K562 (cell line): Measurements from ENCODE around the gene SRBD1. TPM values are rescaled to one million over a fixed set of nuclear protein-coding genes. Genes with fewer than 3 reads are reported as not detected.
A peak's percentile ranks its signal among the peaks of the same experiment; 100 is the strongest.

ENCODE experiments used
- ATAC-seq: fragments of 200-7000 bp; cut with Tn5 transposase; 3 replicates; pipeline ENCODE4 v1.9.1; 2020; ENCODE audit warnings: moderate library complexity
- BruUV-seq: library from RNA; stranded (reverse); fragments of 400-500 nt; replicated peaks from 2 replicates; lab custom pipeline; 2021; lab: Mats Ljungman, UMichigan
- CTCF ChIA-PET: fragments of 300-600 bp; formaldehyde crosslinking; extraction: SDS; loops from one replicate; lab custom pipeline; 2021; ENCODE audit warnings: low intra/inter-chr PET ratio; lab: Yijun Ruan, JAX
- POLR2A ChIA-PET: fragments of 300-600, 350-650 bp; sonication (Branson Sonifier 250); formaldehyde crosslinking; extraction: SDS; loops from one replicate; lab custom pipeline; 2021; ENCODE audit warnings: antibody characterized with exemption, inconsistent platforms; lab: Yijun Ruan, JAX
- DNase-seq, 4 experiments: peaks; one replicate each; pipeline versions ENCODE4 v3.0.0 to v3.0.0-alpha.2; 2011 to 2018; ENCODE audit warnings: low spot score in 3 of 4, mixed read lengths in 3 of 4; ENCODE audit errors: extremely low read depth in 1 of 4
- FAIRE-seq: peaks from 2 replicates; lab custom pipeline; 2011; peaks lifted over from hg19 to GRCh38; lab: Jason Lieb, UNC
- H2AFZ ChIP-seq: 2 replicates; pipeline ENCODE4 v1.6.0; 2011; ENCODE audit warnings: low read depth, low read length, control low read depth, inconsistent platforms
- H3K27ac ChIP-seq: fragments of 200-600 bp; 3 replicates; pipeline ENCODE4 v1.8.0; 2011; ENCODE audit warnings: low read depth, mild to moderate bottlenecking, control low read depth, inconsistent platforms, low read length, moderate library complexity, mixed read lengths; ENCODE audit errors: extremely low read depth
- H3K27me3 ChIP-seq, 2 experiments: fragments of 300-600 bp in 1 of 2; 2 replicates in 1 of 2; 3 replicates in 1 of 2; pipeline versions ENCODE4 v1.6.0 to v1.8.0; 2011; ENCODE audit warnings: inconsistent platforms in 2 of 2, low read length in 2 of 2, mild to moderate bottlenecking in 1 of 2, mixed read lengths in 1 of 2, moderate library complexity in 1 of 2; ENCODE audit not compliant: control insufficient read depth in 2 of 2, insufficient read depth in 2 of 2
- H3K36me3 ChIP-seq: fragments of 300-600 bp; 3 replicates; pipeline ENCODE4 v1.8.0; 2011; ENCODE audit warnings: mild to moderate bottlenecking, low read length, inconsistent platforms; ENCODE audit not compliant: control insufficient read depth, insufficient read depth
- H3K4me1 ChIP-seq, 2 experiments: fragments of 200-600 bp in 1 of 2; replicated peaks in 1 of 2; 2 replicates in 1 of 2; 3 replicates in 1 of 2; pipeline versions ENCODE4 v1.5.1 to v1.8.0; 2011; ENCODE audit warnings: inconsistent platforms in 2 of 2, low read length in 2 of 2, mild to moderate bottlenecking in 1 of 2, mixed read lengths in 1 of 2, moderate library complexity in 1 of 2; ENCODE audit not compliant: control insufficient read depth in 2 of 2, insufficient read depth in 2 of 2
- H3K4me2 ChIP-seq: 2 replicates; pipeline ENCODE4 v1.6.1; 2011; ENCODE audit warnings: low read length, control low read depth, inconsistent platforms, mixed read lengths; ENCODE audit not compliant: insufficient read depth
- H3K4me3 ChIP-seq: fragments of 200-600 bp; sonication (generic), shearing (Covaris generic); 2 replicates; pipeline ENCODE4 v1.5.1; 2016; ENCODE audit warnings: control low read depth, inconsistent platforms
- H3K79me2 ChIP-seq: fragments of 200-600 bp; 3 replicates; pipeline ENCODE4 v1.8.0; 2011; ENCODE audit warnings: low read length, inconsistent platforms; ENCODE audit not compliant: control insufficient read depth, insufficient read depth
- H3K9ac ChIP-seq, 2 experiments: 2 replicates each; pipeline versions ENCODE4 v1.6.0 to v1.6.1; 2011; ENCODE audit warnings: low read depth in 2 of 2, low read length in 2 of 2, control low read depth in 1 of 2, inconsistent platforms in 1 of 2, mild to moderate bottlenecking in 1 of 2, mixed read lengths in 1 of 2; ENCODE audit not compliant: insufficient read depth in 1 of 2
- H3K9me1 ChIP-seq: one replicate; pipeline ENCODE4 v1.6.0; 2011; ENCODE audit warnings: inconsistent platforms, mild to moderate bottlenecking, low read length, moderate library complexity; ENCODE audit not compliant: control insufficient read depth, insufficient read depth
- H3K9me3 ChIP-seq: replicated peaks from 2 replicates; pipeline ENCODE4 v1.5.1; 2011; ENCODE audit warnings: low read depth, low read length, inconsistent platforms; ENCODE audit not compliant: control insufficient read depth, insufficient read depth
- H4K20me1 ChIP-seq: replicated peaks from 2 replicates; pipeline ENCODE4 v1.6.1; 2011; ENCODE audit warnings: low read length, inconsistent platforms, mixed read lengths; ENCODE audit not compliant: control insufficient read depth, insufficient read depth
- BRF1 ChIP-seq: IDR thresholded peaks from 3 replicates; pipeline ENCODE4 v1.6.1; 2011; ENCODE audit warnings: borderline replicate concordance, mild to moderate bottlenecking; ENCODE audit not compliant: insufficient read length; ENCODE audit errors: extremely low read depth
- BRF2 ChIP-seq: IDR thresholded peaks from 3 replicates; pipeline ENCODE4 v1.6.1; 2011; ENCODE audit warnings: borderline replicate concordance, mild to moderate bottlenecking; ENCODE audit not compliant: insufficient read length, insufficient read depth
- HDAC6 ChIP-seq: IDR thresholded peaks from 2 replicates; pipeline ENCODE4 v1.6.1; 2012; ENCODE audit warnings: low read depth, mild to moderate bottlenecking, control low read depth, inconsistent platforms, low read length, moderate library complexity
- NEUROD1 ChIP-seq: fragments of 150-350 bp; IDR thresholded peaks from 2 replicates; pipeline ENCODE4 v1.6.1; 2014; ENCODE audit warnings: borderline replicate concordance, low read length, low read depth; ENCODE audit not compliant: partially characterized antibody
- RFX1 ChIP-seq: fragments of 450-650 bp; IDR thresholded peaks from 2 replicates; pipeline ENCODE4 v1.6.1; 2016; ENCODE audit warnings: mild to moderate bottlenecking, moderate library complexity
- SAFB2 ChIP-seq: fragments of 200-400 bp; formaldehyde crosslinking; IDR thresholded peaks from 2 replicates; pipeline ENCODE4 v1.6.1; 2018; ENCODE audit warnings: borderline replicate concordance, low read length, low read depth, moderate library complexity; ENCODE audit not compliant: severe bottlenecking
- SMARCB1 ChIP-seq: IDR thresholded peaks from 2 replicates; pipeline ENCODE4 v1.6.1; 2011; ENCODE audit warnings: improper control_type of control experiment, low read depth; ENCODE audit not compliant: insufficient read length
- SMARCC2 ChIP-seq: fragments of 450-650 bp; IDR thresholded peaks from 2 replicates; pipeline ENCODE4 v1.6.1; 2017; ENCODE audit warnings: antibody characterized with exemption, moderate library complexity, mild to moderate bottlenecking, low read depth
- SNIP1 ChIP-seq: fragments of 450-650 bp; IDR thresholded peaks from 2 replicates; pipeline ENCODE4 v1.7.1; 2017; ENCODE audit warnings: low read depth, mild to moderate bottlenecking
- TFAP4 ChIP-seq: sonication (generic); formaldehyde crosslinking; IDR thresholded peaks from 2 replicates; pipeline ENCODE4 v1.8.0; 2022; ENCODE audit warnings: missing genetic modification reagents, mild to moderate bottlenecking, moderate library complexity, borderline replicate concordance
- ZKSCAN8 ChIP-seq: fragments of 200-800 bp; sonication (Bioruptor generic); IDR thresholded peaks from 2 replicates; pipeline ENCODE4 v1.6.1; 2016; ENCODE audit warnings: missing genetic modification characterization, missing compliant biosample characterization
- ZMIZ1 ChIP-seq, 2 experiments: fragments of 150-350 bp in 1 of 2; IDR thresholded peaks; 2 replicates each; pipeline ENCODE4 v1.6.1; 2012 to 2016; ENCODE audit warnings: low read depth in 2 of 2, low read length in 2 of 2, mild to moderate bottlenecking in 1 of 2, moderate library complexity in 1 of 2
- ZNF197 ChIP-seq: fragments of 200-800 bp; sonication (Bioruptor generic); IDR thresholded peaks from 2 replicates; pipeline ENCODE4 v1.6.1; 2016; ENCODE audit warnings: low read depth, missing genetic modification characterization, missing compliant biosample characterization
- ZNF512 ChIP-seq: IDR thresholded peaks from 2 replicates; pipeline ENCODE4 v1.6.1; 2016; ENCODE audit warnings: missing genetic modification characterization, missing compliant biosample characterization
- WGBS: fragments of 100-300 bp; shearing (Covaris generic); methylation state at CpG from one replicate; pipeline ENCODE4 v1.1.6; 2016; ENCODE audit warnings: low coverage, mixed read lengths; ENCODE audit not compliant: insufficient coverage; ENCODE audit errors: missing lambda C conversion rate; 5-methylcytosine and 5-hydroxymethylcytosine counted together
- in situ Hi-C: fragments of 300-500 bp; cut with MboI; formaldehyde crosslinking; loops from 4 replicates; pipeline ENCODE4 v1.15.0; 2018; ENCODE audit warnings: inconsistent platforms, mixed read lengths
- intact Hi-C: fragments of 100-400 bp; cut with micrococcal nuclease; formaldehyde crosslinking; loops from 2 replicates; pipeline ENCODE4 v1.14.2; 2022
- polyA plus RNA-seq, 8 experiments: library from polyadenylated mRNA; depleted of rRNA in 4 of 8; stranded (reverse) in 5 of 8; unstranded in 3 of 8; fragments of >200 nt; fragmentation: Nextera tagmentation in 2 of 8; fragmentation: Illumina TruSeq in 1 of 8; extraction: Ambion mirVana in 2 of 8; extraction: Trizol in 1 of 8; gene quantifications; 2 replicates each; pipeline versions ENCODE4 v1.2.1 to v1.2.3, GENCODE V29; 2011 to 2014; ENCODE audit warnings: inconsistent platforms in 1 of 8, missing spikeins in 1 of 8
- total RNA-seq, 7 experiments: library from RNA; depleted of rRNA in 6 of 7; stranded (reverse); fragments of >200 nt in 6 of 7; fragmentation: Illumina TruSeq in 2 of 7; extraction: Trizol in 2 of 7; gene quantifications; 2 replicates each; pipeline versions ENCODE4 v1.2.1 to v1.2.3, GENCODE V29; 2011 to 2021; ENCODE audit warnings: low replicate concordance in 1 of 7

SRBD1 gene
- total and polyA plus RNA-seq, 9 of the 15 experiments (the other 6 are each of a cell fraction or from before 2014, with no cell fraction given): 6.9 to 23.2 (median 14.7) TPM

GRCh38 chr2:45607701-45608100, 3.4 kb downstream of the SRBD1 start:
- Histone ChIP-seq H3K4me2 (peak overlapping the region; percentile 15; the same call in 1 of the 2 replicates), H3K9me3 (no peaks in the 10 kb centered on the region), H2AFZ (0 out of 2 replicates have a peak overlapping the region, but pooled peaks have one; percentile 0), H3K4me1 (peaks cover 0 to 16% of the 10 kb centered on the region in 2 experiments; a peak in 2 of 5 replicates), H3K79me2 (peaks cover 43% of the 10 kb centered on the region), H3K27me3 (no peaks in the 10 kb centered on the region), H3K9ac (peak overlapping the region in 1 of 2 experiments; percentile 9; a peak in 1 of 4 replicates), H3K9me1 (no peaks in the 10 kb centered on the region), H3K36me3 (peaks cover 21% of the 10 kb centered on the region; the same call in 2 of the 3 replicates), H3K4me3 (no peak overlapping the region), H3K27ac (no peak overlapping the region), H4K20me1 (no peaks in the 10 kb centered on the region)
- DNase-seq (peak; percentile 55 to 67 (median 56)), FAIRE-seq (peak; percentile 79), ATAC-seq (peak; percentile 65)
- ChIA-PET CTCF (no interaction called here), POLR2A (interaction anchor here (0.6 to 2.0 kb wide), 2 partner anchors 10 to 34 kb away, joined by 3 to 10 read pairs; no protein-coding TSS in a partner anchor)
- intact Hi-C loops (no loop called here), in situ Hi-C loops (no loop called here)
- no TSS peak for BruUV-seq
- 25% methylated on average over 1 of the region's 1 CpG for WGBS
- TF ChIP-seq NEUROD1: no peak
- no peak for TF ChIP-seq BRF2
- no peak for TF ChIP-seq SMARCB1
- TF ChIP-seq SAFB2: no peak
- no peak for TF ChIP-seq ZMIZ1 (IDR thresholded peaks at IDR 0.05; ENCODE audit: low read depth in 2 of 2, low read length in 2 of 2)
- TF ChIP-seq RFX1: peak; percentile 34; the same call in 1 of the 2 replicates
- no peak for TF ChIP-seq TFAP4 (CRISPR knock-in tag)
- no peak for TF ChIP-seq HDAC6
- no peak for TF ChIP-seq ZNF512 (tag)
- no peak for TF ChIP-seq SNIP1
- TF ChIP-seq ZKSCAN8: no peak
- TF ChIP-seq SMARCC2: peak; percentile 47; the same call in 1 of the 2 replicates
- no peak for TF ChIP-seq BRF1
- TF ChIP-seq ZNF197 (CRISPR knock-in tag): no peak
